CD4-positive, alpha-beta T cell (primary cell): ENCODE results near the gene SERPINB5. TPM values are rescaled to one million over a fixed set of nuclear protein-coding genes. Genes with fewer than 3 reads are reported as not detected.

ENCODE experiments used
- ATAC-seq: fragments of 200-7000 bp; cut with Tn5 transposase; one replicate; pipeline ENCODE4 v1.10.0; 2022; ENCODE audit warnings: mild to moderate bottlenecking; ENCODE audit not compliant: poor library complexity
- CTCF ChIA-PET: fragments of 350-600 bp; sonication (Branson Sonifier 250); formaldehyde crosslinking; loops from one replicate; lab custom pipeline; 2021; ENCODE audit warnings: antibody characterized with exemption, inconsistent platforms; lab: Charles Lee
- POLR2A ChIA-PET: fragments of 350-600 bp; sonication (Branson Sonifier 250); formaldehyde crosslinking; loops from one replicate; lab custom pipeline; 2021; ENCODE audit warnings: antibody characterized with exemption, inconsistent platforms; lab: Charles Lee
- DNase-seq, 14 experiments: peaks; one replicate each; pipeline ENCODE4 v3.0.0-alpha.2; 2013 to 2020; ENCODE audit warnings: mixed read lengths in 2 of 14
- H3K27ac ChIP-seq, 2 donors: one replicate each; pipeline versions ENCODE4 v1.5.1 to v1.7.0; 2013; ENCODE audit warnings: low read length in 2 of 2, low read depth in 1 of 2, mild to moderate bottlenecking in 1 of 2
- H3K27me3 ChIP-seq, 2 experiments: 1 replicate in 1 of 2; 2 replicates in 1 of 2; pipeline versions ENCODE4 v1.6.1 to v1.7.0; 2013; ENCODE audit warnings: low read length in 2 of 2, control low read depth in 1 of 2, mild to moderate bottlenecking in 1 of 2, moderate library complexity in 1 of 2; ENCODE audit not compliant: insufficient read depth in 2 of 2, control insufficient read depth in 1 of 2
- H3K36me3 ChIP-seq: one replicate; pipeline ENCODE4 v1.6.1; 2013; ENCODE audit warnings: low read length, control low read depth; ENCODE audit not compliant: insufficient read depth
- H3K4me1 ChIP-seq: one replicate; pipeline ENCODE4 v1.6.1; 2013; ENCODE audit warnings: low read length, control low read depth; ENCODE audit not compliant: insufficient read depth
- H3K4me3 ChIP-seq: one replicate; pipeline ENCODE4 v1.5.1; 2013; ENCODE audit warnings: mild to moderate bottlenecking, low read length, moderate library complexity
- H3K9me3 ChIP-seq, 2 experiments: 1 replicate in 1 of 2; 2 replicates in 1 of 2; pipeline versions ENCODE4 v1.6.1 to v1.7.0; 2013; ENCODE audit warnings: low read length in 2 of 2, mild to moderate bottlenecking in 2 of 2, control low read depth in 1 of 2, moderate library complexity in 1 of 2; ENCODE audit not compliant: control insufficient read depth in 1 of 2, insufficient read depth in 1 of 2
- H3K27ac Mint-ChIP-seq: one replicate; pipeline ENCODE4 v1.8.0; 2020; ENCODE audit warnings: mixed read lengths
- H3K27me3 Mint-ChIP-seq: one replicate; pipeline ENCODE4 v1.8.0; 2021; ENCODE audit warnings: mixed read lengths
- H3K36me3 Mint-ChIP-seq: one replicate; pipeline ENCODE4 v1.8.0; 2021; ENCODE audit warnings: low read depth, mixed read lengths
- H3K4me1 Mint-ChIP-seq: one replicate; pipeline ENCODE4 v1.8.0; 2021; ENCODE audit warnings: low read depth, mixed read lengths
- H3K4me3 Mint-ChIP-seq: one replicate; pipeline ENCODE4 v1.8.0; 2020; ENCODE audit warnings: mild to moderate bottlenecking, mixed read lengths
- H3K9me3 Mint-ChIP-seq: one replicate; pipeline ENCODE4 v1.8.0; 2020; ENCODE audit warnings: mixed read lengths
- intact Hi-C, 2 experiments: fragments of 100-400 bp; cut with DNase I in 1 of 2; cut with micrococcal nuclease in 1 of 2; formaldehyde crosslinking; loops; one replicate each; pipeline versions ENCODE4 v1.15.1 to v1.9.0; 2023 to 2025; cut with DNase I, micrococcal nuclease
- total RNA-seq, 174 experiments: library from RNA in 2 of 174; stranded (reverse) in 2 of 174; gene quantifications; one replicate each; pipeline ENCODE4 v1.2.3 and lab custom pipeline; 2021 to 2026
- TF ChIP-seq, protein P1 (sequence below): fragments of 200-600 bp; IDR thresholded peaks from one replicate; pipeline ENCODE4 v1.8.0; 2022; ENCODE audit warnings: antibody characterized with exemption, mild to moderate bottlenecking

Gene SERPINB5
- total RNA-seq, 2 experiments from 2014 or later: not detected

DNA sequence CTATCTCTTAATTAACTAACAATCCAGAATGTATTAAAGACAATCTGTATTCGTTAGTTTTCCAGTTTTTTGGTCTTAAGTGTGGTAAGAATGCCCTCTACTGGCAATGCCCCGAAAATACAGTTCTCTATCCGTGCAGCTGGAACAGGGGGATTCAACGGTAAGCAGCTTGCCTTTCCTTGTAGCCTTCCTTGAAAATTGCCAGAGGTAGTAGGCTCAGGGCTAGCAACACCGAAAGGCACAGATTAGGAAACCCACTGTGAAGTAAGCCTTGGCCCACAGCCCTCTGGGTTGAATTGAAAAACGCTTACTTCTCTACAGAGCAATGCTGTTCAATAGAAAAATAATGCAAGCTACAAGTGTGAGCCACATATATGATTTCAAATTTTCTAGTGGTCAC is 37.4 kb upstream of the SERPINB5 start:
- no peaks in the 10 kb centered on the region for H3K36me3 ChIP-seq
- no peaks in the 10 kb centered on the region for H3K4me1 ChIP-seq
- ATAC-seq (peak; percentile 79), DNase-seq (peak; percentile 7 to 79 (median 32))
- H3K4me1 Mint-ChIP-seq: no peaks in the 10 kb centered on the region
- H3K27ac Mint-ChIP-seq: no peak overlapping the region
- H3K27me3 ChIP-seq: no peaks in the 10 kb centered on the region
- POLR2A ChIA-PET: interaction anchor here (0.6 to 1.2 kb wide), 4 partner anchors 17 to 723 kb away, joined by 3 to 5 read pairs (median 4); partner anchors contain the start of gene VPS4B
- intact Hi-C loops: loop anchor here (1.0 to 5.0 kb wide), 4 partner anchors 97 to 423 kb away; no protein-coding TSS in a partner anchor
- H3K9me3 ChIP-seq: no peaks in the 10 kb centered on the region
- CTCF ChIA-PET: interaction anchor here (0.6 to 2.1 kb wide), 21 partner anchors 10 to 801 kb away, joined by 3 to 28 read pairs (median 4); partner anchors contain the start of gene VPS4B
- no peak overlapping the region for H3K4me3 ChIP-seq
- H3K9me3 Mint-ChIP-seq: no peaks in the 10 kb centered on the region
- no peak overlapping the region for H3K4me3 Mint-ChIP-seq
- H3K27ac ChIP-seq: no peak overlapping the region
- H3K36me3 Mint-ChIP-seq: no peaks in the 10 kb centered on the region
- TF ChIP-seq, protein P1, sequence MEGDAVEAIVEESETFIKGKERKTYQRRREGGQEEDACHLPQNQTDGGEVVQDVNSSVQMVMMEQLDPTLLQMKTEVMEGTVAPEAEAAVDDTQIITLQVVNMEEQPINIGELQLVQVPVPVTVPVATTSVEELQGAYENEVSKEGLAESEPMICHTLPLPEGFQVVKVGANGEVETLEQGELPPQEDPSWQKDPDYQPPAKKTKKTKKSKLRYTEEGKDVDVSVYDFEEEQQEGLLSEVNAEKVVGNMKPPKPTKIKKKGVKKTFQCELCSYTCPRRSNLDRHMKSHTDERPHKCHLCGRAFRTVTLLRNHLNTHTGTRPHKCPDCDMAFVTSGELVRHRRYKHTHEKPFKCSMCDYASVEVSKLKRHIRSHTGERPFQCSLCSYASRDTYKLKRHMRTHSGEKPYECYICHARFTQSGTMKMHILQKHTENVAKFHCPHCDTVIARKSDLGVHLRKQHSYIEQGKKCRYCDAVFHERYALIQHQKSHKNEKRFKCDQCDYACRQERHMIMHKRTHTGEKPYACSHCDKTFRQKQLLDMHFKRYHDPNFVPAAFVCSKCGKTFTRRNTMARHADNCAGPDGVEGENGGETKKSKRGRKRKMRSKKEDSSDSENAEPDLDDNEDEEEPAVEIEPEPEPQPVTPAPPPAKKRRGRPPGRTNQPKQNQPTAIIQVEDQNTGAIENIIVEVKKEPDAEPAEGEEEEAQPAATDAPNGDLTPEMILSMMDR: peak; percentile 95
- H3K27me3 Mint-ChIP-seq: peaks cover 21% of the 10 kb centered on the region

DNA sequence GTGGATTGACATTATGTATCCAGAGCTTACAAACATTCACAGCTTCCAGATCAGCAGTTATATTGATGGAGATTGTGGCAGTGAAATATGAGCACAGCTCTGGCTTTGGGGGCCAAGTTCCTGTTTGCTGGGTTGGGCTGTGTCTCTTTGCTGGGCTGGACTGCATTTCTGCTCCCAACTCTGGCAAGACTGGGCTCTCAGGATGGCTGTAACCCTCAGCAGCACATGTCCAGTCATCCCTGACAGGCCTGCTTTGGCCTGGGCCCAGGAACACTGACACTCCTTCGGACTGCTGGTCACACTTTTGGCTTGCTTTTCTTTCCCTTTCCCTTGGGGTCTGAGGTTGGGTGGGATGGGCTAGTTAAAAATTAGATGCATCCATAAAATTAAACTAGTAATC is 36.5 kb upstream of the SERPINB5 start:
- intact Hi-C loops: loop anchor here in 1 of 2 experiments (2.0 to 5.0 kb wide), 2 partner anchors 311 to 728 kb away; no protein-coding TSS in a partner anchor
- ATAC-seq (no peak), DNase-seq (no peak)
- Mint-ChIP-seq H3K9me3 (no peaks in the 10 kb centered on the region), H3K27ac (no peak overlapping the region), H3K27me3 (peaks cover 15% of the 10 kb centered on the region), H3K36me3 (no peaks in the 10 kb centered on the region), H3K4me3 (no peak overlapping the region), H3K4me1 (no peaks in the 10 kb centered on the region)
- H3K27me3 ChIP-seq: no peaks in the 10 kb centered on the region
- H3K36me3 ChIP-seq: no peaks in the 10 kb centered on the region
- H3K4me1 ChIP-seq: no peaks in the 10 kb centered on the region
- TF ChIP-seq, protein P1: no peak
- H3K9me3 ChIP-seq: no peaks in the 10 kb centered on the region
- ChIA-PET POLR2A (interaction anchor here (0.9 to 1.2 kb wide), 2 partner anchors 100 to 424 kb away, joined by 4 read pairs; no protein-coding TSS in a partner anchor), CTCF (interaction anchor here (0.9 to 2.1 kb wide), 7 partner anchors 14 to 423 kb away, joined by 3 to 28 read pairs (median 7); partner anchors contain the start of gene VPS4B)
- no peak overlapping the region for H3K4me3 ChIP-seq
- no peak overlapping the region for H3K27ac ChIP-seq

DNA sequence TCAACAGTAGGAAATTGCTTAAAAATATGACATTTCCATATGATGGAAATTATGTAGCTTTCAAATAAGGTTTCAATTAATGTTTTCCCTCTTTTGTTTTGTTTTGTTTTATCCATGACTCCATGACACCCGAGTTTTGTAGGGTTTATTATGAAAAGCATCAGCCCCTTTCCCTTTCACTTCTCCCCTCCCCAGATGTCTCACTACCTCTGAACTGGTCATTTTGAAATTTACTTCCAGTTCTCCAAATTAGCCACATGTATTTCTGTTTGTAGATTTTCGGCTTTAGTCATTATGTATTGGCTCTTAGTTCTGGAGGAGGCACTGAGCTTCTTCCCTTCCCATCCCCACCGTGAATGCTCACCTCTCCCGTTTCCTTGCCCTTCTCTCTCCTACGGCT is 35.9 kb upstream of the SERPINB5 start:
- Mint-ChIP-seq H3K27me3 (peaks cover 12% of the 10 kb centered on the region), H3K4me3 (no peak overlapping the region), H3K9me3 (no peaks in the 10 kb centered on the region), H3K27ac (no peak overlapping the region), H3K4me1 (no peaks in the 10 kb centered on the region), H3K36me3 (no peaks in the 10 kb centered on the region)
- ChIA-PET CTCF (interaction anchor here (0.7 to 1.0 kb wide), 2 partner anchors 423 to 645 kb away, joined by 5 read pairs; no protein-coding TSS in a partner anchor), POLR2A (no interaction called here)
- H3K36me3 ChIP-seq: no peaks in the 10 kb centered on the region
- TF ChIP-seq, protein P1: no peak
- H3K27ac ChIP-seq: no peak overlapping the region
- DNase-seq (peak in 3 of 14 experiments; percentile 5 to 33 (median 17)), ATAC-seq (no peak)
- H3K27me3 ChIP-seq: no peaks in the 10 kb centered on the region
- no peaks in the 10 kb centered on the region for H3K9me3 ChIP-seq
- no peaks in the 10 kb centered on the region for H3K4me1 ChIP-seq
- H3K4me3 ChIP-seq: no peak overlapping the region
- intact Hi-C loops: loop anchor here in 1 of 2 experiments (2.0 to 5.0 kb wide), 2 partner anchors 312 to 729 kb away; no protein-coding TSS in a partner anchor
